ENCODE results near the gene TPM1.
"Not testable (repeated sequence)": the region's sequence is repeated elsewhere in the genome, so short reads cannot be mapped to it uniquely, and the experiment has no call there.

The TPM1 gene

GRCh38 chr15:63093486-63094205 is 51.1 kb downstream of the TPM1 start:
- peak; percentile 92 for TF ChIP-seq CTCF (conservative IDR thresholded peaks at IDR 0.05; ENCODE audit: low read depth, low read length)
- DNase-seq (ENCODE audit: low read depth), result peak; percentile 87
- no peak overlapping the region for H3K4me3 ChIP-seq (ENCODE audit: low read depth, low read length)

GRCh38 chr15:63094495-63094931 is 52.0 kb downstream of the TPM1 start:
- peak; percentile 84 for DNase-seq (ENCODE audit: low read depth)
- TF ChIP-seq CTCF (conservative IDR thresholded peaks at IDR 0.05; ENCODE audit: low read depth, low read length), result no peak
- no peak overlapping the region for H3K4me3 ChIP-seq (ENCODE audit: low read depth, low read length)

GRCh38 chr15:63096178-63096577 is 53.6 kb downstream of the TPM1 start:
- no peak overlapping the region for H3K4me3 ChIP-seq (ENCODE audit: low read depth, low read length)
- no peak for DNase-seq (ENCODE audit: low read depth)
- no peak for TF ChIP-seq CTCF (conservative IDR thresholded peaks at IDR 0.05; ENCODE audit: low read depth, low read length)

- DNase-seq (ENCODE audit: low read depth); H3K4me3 ChIP-seq (ENCODE audit: low read depth, low read length): not testable (repeated sequence)
These were observed 56.4 kb downstream of the TPM1 start for GRCh38 chr15:63098901-63099300.

- H3K4me3 ChIP-seq (ENCODE audit: low read depth, low read length); DNase-seq (ENCODE audit: low read depth): not testable (repeated sequence)
These were observed 57.0 kb downstream of the TPM1 start for GRCh38 chr15:63099581-63099980.

GRCh38 chr15:63103416-63103815 is 60.9 kb downstream of the TPM1 start:
- no peak for TF ChIP-seq CTCF (conservative IDR thresholded peaks at IDR 0.05; ENCODE audit: low read depth, low read length)
- no peak overlapping the region for H3K4me3 ChIP-seq (ENCODE audit: low read depth, low read length)
- no peak for DNase-seq (ENCODE audit: low read depth)

GRCh38 chr15:63104727-63105126 is 62.2 kb downstream of the TPM1 start:
- TF ChIP-seq CTCF (conservative IDR thresholded peaks at IDR 0.05; ENCODE audit: low read depth, low read length), result no peak
- DNase-seq (ENCODE audit: low read depth), result peak; percentile 80
- no peak overlapping the region for H3K4me3 ChIP-seq (ENCODE audit: low read depth, low read length)

GRCh38 chr15:63105354-63105753 is 62.8 kb downstream of the TPM1 start:
- DNase-seq (ENCODE audit: low read depth), result not testable (repeated sequence)

More at GRCh38 chr15:63105354-63105753, 62.8 kb downstream of the TPM1 start:
- H3K4me3 ChIP-seq (ENCODE audit: low read depth, low read length), result not testable (repeated sequence)

Data from choroid plexus epithelial cell (primary cell).